DOHH2 (cell line): Measurements from ENCODE around the gene PHYH.

ENCODE experiments used
- H3F3A ChIP-seq: fragments of 200-600 bp; sonication (generic), shearing (Covaris generic); 2 replicates; pipeline ENCODE4 v1.6.0; 2016; ENCODE audit warnings: antibody characterized with exemption, mild to moderate bottlenecking; ENCODE audit not compliant: control insufficient read depth, insufficient read depth
- H3K27ac ChIP-seq: fragments of 200-600 bp; sonication (generic); 2 replicates; pipeline ENCODE4 v1.5.1; 2014; ENCODE audit warnings: low read depth, mild to moderate bottlenecking, low read length, moderate library complexity
- H3K27me3 ChIP-seq: fragments of 200-600 bp; sonication (generic); 2 replicates; pipeline ENCODE4 v1.6.1; 2014; ENCODE audit warnings: mild to moderate bottlenecking, low read length, mixed read lengths; ENCODE audit not compliant: control insufficient read depth
- H3K36me3 ChIP-seq: fragments of 200-600 bp; sonication (generic); 2 replicates; pipeline ENCODE4 v1.6.1; 2014; ENCODE audit warnings: mild to moderate bottlenecking, low read length, moderate library complexity, mixed read lengths; ENCODE audit not compliant: control insufficient read depth
- H3K4me1 ChIP-seq: fragments of 200-600 bp; sonication (generic); 2 replicates; pipeline ENCODE4 v1.6.1; 2014; ENCODE audit warnings: mild to moderate bottlenecking, low read length, mixed read lengths; ENCODE audit not compliant: control insufficient read depth
- H3K4me2 ChIP-seq: fragments of 200-600 bp; sonication (generic); 2 replicates; pipeline ENCODE4 v1.6.0; 2014; ENCODE audit warnings: mild to moderate bottlenecking, low read length, moderate library complexity
- H3K4me3 ChIP-seq: fragments of 200-600 bp; sonication (generic); 2 replicates; pipeline ENCODE4 v1.5.1; 2014; ENCODE audit warnings: mild to moderate bottlenecking, low read length, mixed read lengths
- H3K79me2 ChIP-seq: fragments of 200-600 bp; sonication (generic); 2 replicates; pipeline ENCODE4 v1.6.1; 2014; ENCODE audit warnings: mild to moderate bottlenecking, low read length, mixed read lengths; ENCODE audit not compliant: control insufficient read depth
- H3K9me2 ChIP-seq: fragments of 200-600 bp; sonication (generic); replicated peaks from 2 replicates; pipeline ENCODE4 v1.6.1; 2014; ENCODE audit warnings: mild to moderate bottlenecking, low read length, mixed read lengths; ENCODE audit not compliant: control insufficient read depth
- H3K9me3 ChIP-seq: fragments of 200-600 bp; sonication (generic); 2 replicates; pipeline ENCODE4 v1.6.1; 2014; ENCODE audit warnings: antibody characterized with exemption, low read length, mixed read lengths; ENCODE audit not compliant: control insufficient read depth, insufficient read depth
- H4K20me1 ChIP-seq: fragments of 200-600 bp; sonication (generic); 2 replicates; pipeline ENCODE4 v1.6.0; 2014; ENCODE audit warnings: low read depth, mild to moderate bottlenecking, antibody characterized with exemption, low read length, moderate library complexity; ENCODE audit not compliant: control insufficient read depth, insufficient read depth
- CTCF ChIP-seq: fragments of 200-600 bp; sonication (generic); IDR thresholded peaks from one replicate; pipeline ENCODE4 v1.5.1; 2014; ENCODE audit warnings: antibody characterized with exemption, mild to moderate bottlenecking, low read depth, low read length; ENCODE audit not compliant: poor library complexity, severe bottlenecking
- EZH2phosphoT487 ChIP-seq: fragments of 200-600 bp; sonication (generic); IDR thresholded peaks from 2 replicates; pipeline ENCODE4 v1.6.1; 2017; ENCODE audit warnings: borderline replicate concordance, mild to moderate bottlenecking, antibody characterized with exemption, low read length, moderate library complexity, mixed read lengths

Gene PHYH

GRCh38 chr10:13337128-13337826 lies 37.4 kb upstream of the PHYH start:
- Histone ChIP-seq H3K4me3 (no peak overlapping the region), H3K9me3 (no peaks in the 10 kb centered on the region), H3K4me1 (peaks cover 29% of the 10 kb centered on the region), H4K20me1 (no peaks in the 10 kb centered on the region; the same call in 1 of the 2 replicates), H3K9me2 (no peaks in the 10 kb centered on the region), H3F3A (peaks cover 6% of the 10 kb centered on the region), H3K79me2 (peaks cover 52% of the 10 kb centered on the region), H3K27me3 (no peaks in the 10 kb centered on the region), H3K36me3 (peaks cover 76% of the 10 kb centered on the region), H3K4me2 (no peak overlapping the region), H3K27ac (no peak overlapping the region)
- TF ChIP-seq CTCF (no peak), EZH2phosphoT487 (no peak)

- Histone ChIP-seq H3K27me3 (no peaks in the 10 kb centered on the region), H3F3A (peaks cover 3% of the 10 kb centered on the region), H3K4me3 (no peak overlapping the region), H3K9me3 (no peaks in the 10 kb centered on the region), H3K9me2 (no peaks in the 10 kb centered on the region), H4K20me1 (no peaks in the 10 kb centered on the region; the same call in 1 of the 2 replicates), H3K27ac (no peak overlapping the region), H3K79me2 (peaks cover 40% of the 10 kb centered on the region), H3K36me3 (peaks cover 82% of the 10 kb centered on the region), H3K4me1 (peaks cover 17% of the 10 kb centered on the region), H3K4me2 (no peak overlapping the region)
- TF ChIP-seq CTCF = no peak
- no peak for TF ChIP-seq EZH2phosphoT487
Observed at GRCh38 chr10:13335881-13336280, 36.0 kb upstream of the PHYH start.

GRCh38 chr10:13334556-13334955 lies 34.7 kb upstream of the PHYH start:
- Histone ChIP-seq H3K9me2 (no peaks in the 10 kb centered on the region), H4K20me1 (no peaks in the 10 kb centered on the region; the same call in 1 of the 2 replicates), H3K36me3 (peaks cover 81% of the 10 kb centered on the region), H3K9me3 (no peaks in the 10 kb centered on the region), H3K79me2 (peaks cover 27% of the 10 kb centered on the region), H3K27ac (no peak overlapping the region), H3K4me2 (no peak overlapping the region), H3K4me3 (no peak overlapping the region), H3K4me1 (peaks cover 4% of the 10 kb centered on the region), H3K27me3 (no peaks in the 10 kb centered on the region), H3F3A (no peaks in the 10 kb centered on the region)
- TF ChIP-seq CTCF (no peak), EZH2phosphoT487 (no peak)
